Heart right ventricle (tissue), 16 donors: ENCODE data around the gene USP17L17. TPM values are rescaled to one million over a fixed set of nuclear protein-coding genes. Genes with fewer than 3 reads are reported as not detected.
"Not testable (repeated sequence)": the region's sequence is repeated elsewhere in the genome, so short reads cannot be mapped to it uniquely, and the experiment has no call there.

Experiments used
- ATAC-seq, 8 donors: fragments of 200-7000 bp; cut with Tn5 transposase; one replicate each; pipeline ENCODE4 v1.9.1; 2020; ENCODE audit warnings: mild to moderate bottlenecking in 8 of 8, moderate library complexity in 8 of 8, moderate number of reproducible peaks in 1 of 8
- DNase-seq, 2 donors: peaks; one replicate each; pipeline ENCODE4 v3.0.0-alpha.2; 2020
- H3K27ac ChIP-seq, 10 donors: fragments of 200-600 bp; sonication (generic) in 2 of 10; one replicate each; pipeline versions ENCODE4 v1.5.0 to v1.8.0; 2020 to 2022; ENCODE audit warnings: mild to moderate bottlenecking in 3 of 10
- H3K27me3 ChIP-seq, 7 donors: fragments of 200-600 bp; one replicate each; pipeline ENCODE4 v1.8.0; 2021 to 2022; ENCODE audit warnings: mild to moderate bottlenecking in 2 of 7
- H3K36me3 ChIP-seq, 9 donors: fragments of 200-600 bp; sonication (generic) in 1 of 9; one replicate each; pipeline versions ENCODE4 v1.5.0 to v1.8.0; 2020 to 2022; ENCODE audit warnings: mild to moderate bottlenecking in 2 of 9
- H3K4me1 ChIP-seq, 9 donors: fragments of 200-600 bp; sonication (generic) in 1 of 9; one replicate each; pipeline versions ENCODE4 v1.5.0 to v1.8.0; 2020 to 2022; ENCODE audit warnings: mild to moderate bottlenecking in 4 of 9
- H3K4me3 ChIP-seq, 10 donors: fragments of 200-600 bp; sonication (generic) in 2 of 10; one replicate each; pipeline versions ENCODE4 v1.5.0 to v1.8.0; 2020 to 2022; ENCODE audit warnings: mild to moderate bottlenecking in 7 of 10, moderate library complexity in 2 of 10
- H3K9me3 ChIP-seq, 11 donors: fragments of 200-600 bp in 10 of 11; sonication (generic) in 2 of 11; one replicate each; pipeline versions ENCODE4 v1.5.0 to v1.8.0; 2013 to 2022; ENCODE audit warnings: mild to moderate bottlenecking in 2 of 11, control low read depth in 1 of 11, moderate library complexity in 1 of 11
- WGBS, 2 donors: extraction: QIAGEN DNeasy Blood & Tissue Kit; methylation state at CpG; one replicate each; pipeline ENCODE4 v1.1.7; 2013; ENCODE audit warnings: inconsistent platforms in 1 of 2; 5-methylcytosine and 5-hydroxymethylcytosine counted together
- intact Hi-C, 10 donors: fragments of 100-400 bp; cut with DNase I; formaldehyde crosslinking; loops; one replicate each; pipeline versions ENCODE4 v1.11.1 to v1.14.2; 2022
- polyA plus RNA-seq, 2 donors: library from polyadenylated mRNA; stranded (reverse); fragments of 200-250 nt; gene quantifications; one replicate each; pipeline ENCODE4 v1.2.3, GENCODE V29; 2013
- total RNA-seq, 10 donors: library from RNA; stranded (reverse); fragmentation: NEBNext Ultra II Directional in 3 of 10; extraction: Animal tissue kit (Norgen Biotek cat#: 25700) in 3 of 10; gene quantifications; one replicate each; pipeline versions ENCODE4 v1.2.1 to v1.2.4, GENCODE V29; 2021 to 2023
- donor health status: Arrhythmogenic right ventricular cardiomyopathy.
- donor health status: ischemic (EF 13 %, LVEDD 7.1; RV severe dilation, severe dysfunction).
- donor health status: healthy with polysubstance abuse.
- donor health status: DM: no; HTN: yes; CAD: no.
- donor health status: DM: no; HTN: no; CAD: no.
- donor health status: ischemic (EF 25% LVEDD 6.9; RV normal size, moderate dysfunction).
- donor health status: ischemic (EF 25% LVEDD 5.7; RV mildly dilated, moderate dysfunction).
- donor health status: healthy.
- donor health status: DM: yes; HTN: yes; CAD: no.
- donor health status: Ischemic cardiomyopathy.
- donor health status: ischemic (EF 35%, LVEDD 5.7; RV mildly dilated, moderate dysfunction).
- donor health status: nonischemic (EF 11% LVEDD 7.7; RV severe dilation, severe dysfunction).
- donor health status: DM: yes; HTN: yes; CAD: no.
- donor health status: PGD.
- donor health status: ischemic (EF 29% LVEDD 5.4; RV normal size, mild dysfunction).
- donor health status: nonischemic (EF 23%, LVEDD 6.1; RV moderate dilation, normal function).

The USP17L17 gene
- total and polyA plus RNA-seq, 12 donors: not detected

- H3K4me1 ChIP-seq, DNase-seq, H3K27ac ChIP-seq, intact Hi-C loops, H3K4me3 ChIP-seq, H3K36me3 ChIP-seq, ATAC-seq, H3K9me3 ChIP-seq, H3K27me3 ChIP-seq: not testable (repeated sequence)
- no CpG with 5 or more reads among the region's 15 CpGs for whole genome bisulfite sequencing, 2 donors
Observed at GRCh38 chr4:9257824-9258223, 14.1 kb downstream of the USP17L17 start, which contains the start of gene USP17L20. USP17L20 (plus strand) TSS chr4:9258124; CDS start chr4:9258124, 0 bp downstream.

- WGBS, 2 donors: no CpG with 5 or more reads among the region's 13 CpGs
- intact Hi-C loops, H3K4me3 ChIP-seq, H3K4me1 ChIP-seq, ATAC-seq, H3K27me3 ChIP-seq, H3K9me3 ChIP-seq, H3K36me3 ChIP-seq, H3K27ac ChIP-seq, DNase-seq: not testable (repeated sequence)
Observed at GRCh38 chr4:9262572-9262971, 18.9 kb downstream of the USP17L17 start, which contains the start of gene USP17L21. USP17L21 (plus strand) TSS chr4:9262872; CDS start chr4:9262872, 0 bp downstream.

- ATAC-seq, H3K9me3 ChIP-seq, H3K27ac ChIP-seq, DNase-seq, H3K36me3 ChIP-seq, H3K4me3 ChIP-seq, H3K4me1 ChIP-seq, intact Hi-C loops, H3K27me3 ChIP-seq: not testable (repeated sequence)
- WGBS, 2 donors: no CpG with 5 or more reads among the region's 15 CpGs
Observed at GRCh38 chr4:9267319-9267718, 23.6 kb downstream of the USP17L17 start, which contains the start of gene USP17L22. USP17L22 (plus strand) TSS chr4:9267619; CDS start chr4:9267619, 0 bp downstream.

GRCh38 chr4:9271719-9272118 is 28.0 kb downstream of the USP17L17 start:
- H3K9me3 ChIP-seq, ATAC-seq, H3K27ac ChIP-seq, H3K27me3 ChIP-seq, H3K4me3 ChIP-seq, H3K4me1 ChIP-seq, H3K36me3 ChIP-seq, intact Hi-C loops: not testable (repeated sequence)
- DNase-seq: peak; percentile 5 to 35
- 79 to 86% methylated on average over 4 to 5 of the region's 10 CpGs for WGBS, 2 donors

Other genes starting within 250 kb of the USP17L17 start
- not detected for gene FAM90A26, start 73.5 kb upstream of the USP17L17 start, total RNA-seq
- gene FAM90A26, start 73.5 kb upstream of the USP17L17 start, polyA plus RNA-seq: not detected
- gene USP17L10, start 33.2 kb upstream of the USP17L17 start, total RNA-seq: not detected
- gene USP17L10, start 33.2 kb upstream of the USP17L17 start, polyA plus RNA-seq: not detected
- not detected for gene USP17L11, start 28.5 kb upstream of the USP17L17 start, total RNA-seq
- gene USP17L11, start 28.5 kb upstream of the USP17L17 start, polyA plus RNA-seq: not detected
- not detected for gene USP17L12, start 23.7 kb upstream of the USP17L17 start, total RNA-seq
- not detected for gene USP17L12, start 23.7 kb upstream of the USP17L17 start, polyA plus RNA-seq
- not detected for gene USP17L13, start 19.0 kb upstream of the USP17L17 start, total RNA-seq
- gene USP17L13, start 19.0 kb upstream of the USP17L17 start, polyA plus RNA-seq: not detected
- not detected for gene USP17L15, start 9.5 kb upstream of the USP17L17 start, total RNA-seq
- not detected for gene USP17L15, start 9.5 kb upstream of the USP17L17 start, polyA plus RNA-seq
- not detected for gene USP17L18, start 4.8 kb downstream of the USP17L17 start, total RNA-seq
- not detected for gene USP17L18, start 4.8 kb downstream of the USP17L17 start, polyA plus RNA-seq
- gene USP17L19, start 9.5 kb downstream of the USP17L17 start, total RNA-seq: not detected
- gene USP17L19, start 9.5 kb downstream of the USP17L17 start, polyA plus RNA-seq: not detected
- gene USP17L20, start 14.2 kb downstream of the USP17L17 start, total RNA-seq: not detected
- not detected for gene USP17L20, start 14.2 kb downstream of the USP17L17 start, polyA plus RNA-seq
- not detected for gene USP17L21, start 19.0 kb downstream of the USP17L17 start, total RNA-seq
- not detected for gene USP17L21, start 19.0 kb downstream of the USP17L17 start, polyA plus RNA-seq
- gene USP17L22, start 23.7 kb downstream of the USP17L17 start, total RNA-seq: not detected
- gene USP17L22, start 23.7 kb downstream of the USP17L17 start, polyA plus RNA-seq: not detected
- not detected for gene USP17L24, start 81.3 kb downstream of the USP17L17 start, total RNA-seq
- gene USP17L24, start 81.3 kb downstream of the USP17L17 start, polyA plus RNA-seq: not detected
- gene USP17L25, start 86.0 kb downstream of the USP17L17 start, total RNA-seq: not detected
- gene USP17L25, start 86.0 kb downstream of the USP17L17 start, polyA plus RNA-seq: not detected
- gene USP17L26, start 90.8 kb downstream of the USP17L17 start, total RNA-seq: not detected
- not detected for gene USP17L26, start 90.8 kb downstream of the USP17L17 start, polyA plus RNA-seq
- not detected for gene USP17L5, start 95.5 kb downstream of the USP17L17 start, total RNA-seq
- not detected for gene USP17L5, start 95.5 kb downstream of the USP17L17 start, polyA plus RNA-seq
- gene USP17L27, start 100.3 kb downstream of the USP17L17 start, total RNA-seq: not detected
- not detected for gene USP17L27, start 100.3 kb downstream of the USP17L17 start, polyA plus RNA-seq
- gene USP17L28, start 105.0 kb downstream of the USP17L17 start, total RNA-seq: not detected
- not detected for gene USP17L28, start 105.0 kb downstream of the USP17L17 start, polyA plus RNA-seq
- not detected for gene USP17L29, start 109.8 kb downstream of the USP17L17 start, total RNA-seq
- not detected for gene USP17L29, start 109.8 kb downstream of the USP17L17 start, polyA plus RNA-seq
- not detected for gene USP17L30, start 119.2 kb downstream of the USP17L17 start, total RNA-seq
- gene USP17L30, start 119.2 kb downstream of the USP17L17 start, polyA plus RNA-seq: not detected
- gene DEFB131A, start 200.5 kb downstream of the USP17L17 start, total RNA-seq: not detected
- not detected for gene DEFB131A, start 200.5 kb downstream of the USP17L17 start, polyA plus RNA-seq